ENCODE measurements around the gene FGD2.

The FGD2 gene

DNA sequence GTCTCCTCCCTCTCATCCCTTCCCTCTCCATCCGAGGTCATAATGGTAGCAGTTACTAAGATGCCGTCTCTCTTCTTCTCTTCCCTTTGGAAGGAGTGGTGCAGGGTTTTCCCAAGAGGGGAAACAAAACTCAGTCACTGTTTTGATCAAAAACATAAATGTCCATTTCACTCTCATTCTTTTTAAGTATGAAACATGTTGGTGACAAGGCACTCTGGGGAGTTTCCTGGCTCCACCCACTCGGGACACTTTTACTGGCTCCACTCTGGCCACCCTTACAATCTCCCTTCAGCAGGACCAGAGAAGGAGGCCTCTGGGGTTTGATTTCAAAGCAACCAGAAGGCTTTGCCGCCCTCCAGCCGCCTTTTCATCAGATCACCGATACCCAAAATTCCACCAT, 57.0 kb downstream of the FGD2 start:
- DNase-seq, result no peak

DNA sequence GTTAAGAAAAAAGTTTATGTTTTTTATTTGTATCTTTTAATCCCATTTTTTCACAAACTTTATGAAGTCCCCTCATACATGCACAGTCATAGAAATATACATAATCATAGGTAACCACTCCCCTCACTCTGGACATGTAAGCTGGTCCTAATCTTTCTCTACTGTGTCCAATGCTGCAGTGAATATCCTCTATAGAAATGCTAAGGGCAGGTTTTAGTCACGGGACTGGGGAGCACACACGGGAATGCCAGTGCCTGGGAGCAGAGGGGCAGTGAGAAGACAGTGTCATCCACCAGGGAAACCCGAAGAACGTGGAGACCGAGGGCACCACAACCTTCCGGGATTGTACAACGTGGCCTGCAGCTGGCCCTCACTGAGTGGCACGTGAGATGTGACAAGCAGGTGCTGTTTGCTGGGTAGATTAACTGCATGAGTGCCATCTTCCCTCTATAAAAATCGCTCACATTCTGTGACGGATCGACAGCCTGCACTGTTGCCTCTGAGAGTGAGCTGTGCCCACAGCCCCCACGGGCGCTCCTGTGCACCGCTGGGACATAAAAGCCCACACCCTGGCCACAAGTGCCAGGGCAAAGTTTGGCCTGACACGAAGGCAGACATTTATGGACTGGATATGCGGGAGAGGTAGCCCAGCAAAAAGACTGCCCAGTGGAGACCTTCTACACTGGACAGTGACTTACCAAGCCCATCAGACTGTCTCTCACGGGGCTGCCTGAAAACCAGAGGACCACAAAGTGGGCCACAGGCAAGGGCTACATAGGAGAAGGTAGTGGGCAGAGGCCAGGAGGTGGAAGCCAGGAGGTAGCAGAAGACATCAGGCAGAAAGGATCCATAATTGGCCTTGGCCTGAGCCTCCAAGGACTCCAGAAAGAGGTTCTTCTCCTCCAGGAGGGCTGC, 63.2 kb downstream of the FGD2 start:
- no peak for DNase-seq

DNA sequence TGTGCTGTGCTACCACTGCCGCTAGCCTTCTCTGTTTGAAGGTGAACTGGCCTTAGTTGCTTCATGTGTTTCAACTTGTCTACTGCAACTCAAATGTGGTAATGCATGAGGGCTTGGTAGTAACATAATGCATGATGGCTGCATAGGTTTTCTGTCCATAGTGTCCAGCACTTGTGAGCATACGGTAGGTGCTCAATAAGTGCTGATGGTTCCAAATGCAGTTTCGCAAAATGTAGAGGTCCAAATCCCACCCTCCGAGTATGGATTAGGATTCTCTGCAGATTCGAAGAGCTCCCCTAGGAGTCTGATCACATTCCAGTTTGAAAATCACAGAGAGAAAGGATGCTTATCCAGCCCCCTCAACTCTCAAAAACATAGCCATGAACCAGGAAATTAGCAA, 64.2 kb downstream of the FGD2 start:
- no peak for DNase-seq

DNA sequence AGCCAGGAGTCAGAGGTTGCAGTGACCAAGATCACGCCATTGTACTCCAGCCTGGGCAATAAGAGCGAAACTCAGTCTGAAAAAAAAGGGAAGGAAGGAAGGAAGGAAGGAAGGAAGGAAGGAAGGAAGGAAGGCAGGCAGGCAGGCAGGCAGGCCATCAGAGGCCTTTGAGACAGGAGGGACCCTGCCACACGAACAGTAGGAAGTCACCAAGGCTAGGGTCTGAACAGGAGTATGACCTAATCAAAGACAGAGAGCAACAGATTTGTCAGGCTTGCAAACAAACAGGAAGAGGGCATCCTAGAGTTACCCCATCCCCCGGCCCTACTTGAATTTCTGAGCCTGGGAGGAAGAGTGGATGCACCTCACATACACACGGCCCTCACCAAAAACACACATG, 67.1 kb downstream of the FGD2 start:
- no peak for DNase-seq

DNA sequence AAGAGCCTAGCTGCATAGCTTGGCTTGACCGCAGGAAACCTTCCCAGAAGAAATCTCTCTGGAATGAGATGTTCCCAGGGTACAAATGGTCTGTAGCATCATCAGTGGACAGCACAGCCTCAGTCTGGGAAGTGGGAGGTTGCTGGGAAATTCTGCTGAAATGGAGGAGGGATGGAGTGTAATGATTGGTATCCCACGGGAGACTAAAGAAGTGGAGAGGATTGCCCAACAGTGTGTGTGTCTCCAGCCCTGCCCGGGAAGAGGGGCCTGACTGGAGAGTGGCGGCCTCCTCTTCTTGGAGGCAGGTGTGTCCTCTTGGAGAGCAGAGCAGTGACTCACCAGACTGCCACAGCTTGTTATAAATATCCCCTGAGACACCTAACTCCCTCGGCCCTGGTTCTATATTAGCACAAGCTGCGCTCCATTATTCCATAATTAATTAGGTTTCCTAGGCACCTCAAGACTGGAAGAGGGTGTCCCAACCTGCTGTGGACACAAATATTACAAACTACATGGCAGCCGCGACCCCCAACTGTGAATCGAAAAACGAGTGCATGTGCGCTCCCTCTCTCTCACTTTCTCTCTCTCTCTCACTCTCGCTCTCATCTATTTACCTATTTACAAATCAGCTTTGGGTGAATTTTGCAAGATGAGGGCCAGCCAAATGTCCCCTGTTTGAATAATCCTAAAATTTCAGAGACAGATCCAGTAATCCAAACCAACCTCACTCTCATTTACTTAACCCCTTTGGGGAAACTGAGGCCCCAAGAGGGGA, 68.8 kb downstream of the FGD2 start:
- DNase-seq, result peak; percentile 90

DNA sequence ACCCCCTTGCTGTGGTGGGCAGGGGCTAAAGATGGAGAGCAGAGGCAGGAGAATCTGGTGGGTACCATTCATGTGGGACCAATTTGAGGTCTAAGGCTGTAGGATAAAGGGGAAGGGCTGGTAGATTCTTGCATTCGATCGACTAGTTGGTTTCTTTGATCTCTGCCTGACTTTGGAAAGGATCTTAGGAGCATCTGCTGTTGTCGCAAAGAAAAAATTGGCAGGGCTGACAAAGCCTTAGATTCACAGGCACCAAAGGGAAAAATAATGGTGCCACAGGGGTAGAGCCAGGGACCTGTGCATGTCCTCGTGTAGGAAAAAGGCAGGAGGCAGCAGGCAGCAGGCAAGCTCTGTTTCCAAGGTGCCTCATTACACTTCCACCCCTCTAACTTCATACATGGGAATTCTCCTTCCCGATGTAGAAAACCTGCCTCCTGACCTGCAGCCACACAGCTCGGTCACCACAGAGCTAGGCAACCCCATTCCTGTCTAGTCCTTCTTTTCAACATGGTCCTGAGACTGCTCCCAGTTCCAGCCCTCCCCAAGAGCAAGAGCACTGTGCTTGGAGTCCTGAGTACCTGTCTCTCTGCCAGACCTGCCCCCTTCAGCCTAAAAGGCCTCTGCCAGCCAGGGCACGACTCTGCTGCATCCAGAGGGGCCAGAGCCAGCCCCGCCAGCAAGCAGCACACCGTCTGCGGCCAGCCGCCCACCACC, 71.9 kb downstream of the FGD2 start:
- no peak for DNase-seq

DNA sequence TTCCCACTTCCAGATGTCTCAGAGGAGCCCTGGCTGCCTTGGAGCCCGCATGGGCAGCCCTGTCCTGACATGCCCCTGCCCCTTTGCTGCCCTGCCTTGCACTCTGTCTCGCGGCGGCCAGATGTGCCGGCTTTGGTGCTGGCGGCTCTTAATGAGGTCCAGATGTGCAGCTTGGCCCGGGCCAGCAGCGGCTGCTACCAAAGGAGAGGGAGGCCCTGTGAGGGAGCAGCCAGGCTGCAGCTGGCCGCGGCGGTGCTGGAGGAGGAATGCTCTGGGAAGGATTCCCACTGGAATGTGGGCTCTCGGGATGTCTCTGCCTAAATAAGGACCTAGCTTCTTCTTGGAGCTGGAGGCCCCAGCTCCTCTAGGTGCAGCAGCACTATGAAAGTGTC, 72.4 kb downstream of the FGD2 start:
- DNase-seq, result peak; percentile 99
